MM.1S (cell line): ENCODE results near the gene COL21A1.

Source experiments
- EZH2 ChIP-seq: fragments of 300-600 bp; sonication (generic); optimal IDR thresholded peaks from 2 replicates; pipeline ENCODE3; 2017; ENCODE audit warnings: low read depth, mild to moderate bottlenecking, antibody characterized with exemption, low read length, mixed read lengths
- TF ChIP-seq, protein P1 (sequence below): fragments of 300-600 bp; sonication (generic); IDR thresholded peaks from 2 replicates; pipeline ENCODE4 v1.5.1; 2016; ENCODE audit warnings: antibody characterized with exemption, low read length, mixed read lengths

DNA sequence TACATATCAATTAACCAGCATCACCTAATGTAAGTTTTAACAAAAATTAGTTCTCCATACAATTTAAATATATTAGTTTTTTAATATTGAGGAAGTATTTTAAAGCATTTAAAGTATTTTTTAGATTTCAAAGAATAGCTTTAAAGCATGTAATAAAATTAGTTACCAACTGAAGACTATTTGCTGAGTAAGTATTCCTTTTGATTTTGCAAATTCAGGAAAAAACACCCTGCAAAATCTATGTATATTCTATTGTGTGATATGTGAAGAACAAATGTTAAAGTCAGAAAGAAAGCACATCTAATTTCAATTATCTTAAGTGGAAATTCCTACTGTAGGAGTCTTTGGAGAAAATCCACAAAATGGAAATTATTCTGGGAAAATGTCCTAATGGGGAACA lies 107.3 kb downstream of the COL21A1 start:
- TF ChIP-seq, protein P1, sequence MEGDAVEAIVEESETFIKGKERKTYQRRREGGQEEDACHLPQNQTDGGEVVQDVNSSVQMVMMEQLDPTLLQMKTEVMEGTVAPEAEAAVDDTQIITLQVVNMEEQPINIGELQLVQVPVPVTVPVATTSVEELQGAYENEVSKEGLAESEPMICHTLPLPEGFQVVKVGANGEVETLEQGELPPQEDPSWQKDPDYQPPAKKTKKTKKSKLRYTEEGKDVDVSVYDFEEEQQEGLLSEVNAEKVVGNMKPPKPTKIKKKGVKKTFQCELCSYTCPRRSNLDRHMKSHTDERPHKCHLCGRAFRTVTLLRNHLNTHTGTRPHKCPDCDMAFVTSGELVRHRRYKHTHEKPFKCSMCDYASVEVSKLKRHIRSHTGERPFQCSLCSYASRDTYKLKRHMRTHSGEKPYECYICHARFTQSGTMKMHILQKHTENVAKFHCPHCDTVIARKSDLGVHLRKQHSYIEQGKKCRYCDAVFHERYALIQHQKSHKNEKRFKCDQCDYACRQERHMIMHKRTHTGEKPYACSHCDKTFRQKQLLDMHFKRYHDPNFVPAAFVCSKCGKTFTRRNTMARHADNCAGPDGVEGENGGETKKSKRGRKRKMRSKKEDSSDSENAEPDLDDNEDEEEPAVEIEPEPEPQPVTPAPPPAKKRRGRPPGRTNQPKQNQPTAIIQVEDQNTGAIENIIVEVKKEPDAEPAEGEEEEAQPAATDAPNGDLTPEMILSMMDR, result no peak
- TF ChIP-seq EZH2, result no peak
